GM21737 (cell line): ENCODE results near the gene NCBP3.

Experiments used
- ATAC-seq: cut with Tn5 transposase; IDR thresholded peaks from one replicate; pipeline ENCODE4 v1.9.1; 2021; ENCODE audit warnings: mild to moderate bottlenecking, moderate library complexity; ENCODE audit not compliant: unreplicated experiment

NCBP3 gene

GRCh38 chr17:3845621-3846436 lies at the start of gene NCBP3:
Gene NCBP3 (minus strand): TSS chr17:3846246. CDS start chr17:3846223, 23 bp downstream.
- ATAC-seq, result peak; percentile 90

- ATAC-seq, result no peak
Measured at GRCh38 chr17:3895354-3895753, 49.3 kb upstream of the NCBP3 start.

- ATAC-seq, result no peak
Measured at GRCh38 chr17:3894911-3895343, 48.9 kb upstream of the NCBP3 start.

- ATAC-seq, result no peak
Measured at GRCh38 chr17:3894188-3894587, 48.1 kb upstream of the NCBP3 start.

GRCh38 chr17:3893720-3894116 lies 47.7 kb upstream of the NCBP3 start:
- no peak for ATAC-seq

- peak; percentile 80 for ATAC-seq
Measured at GRCh38 chr17:3893003-3893719, 47.1 kb upstream of the NCBP3 start, which contains the start of gene CAMKK1. Gene CAMKK1 (minus strand): TSS chr17:3893053. CDS start chr17:3885687, 7,366 bp downstream.

- ATAC-seq, result peak; percentile 11
Measured at GRCh38 chr17:3892095-3892998, 46.3 kb upstream of the NCBP3 start.

GRCh38 chr17:3891626-3892094 lies 45.6 kb upstream of the NCBP3 start:
- ATAC-seq, result no peak

GRCh38 chr17:3890878-3891219 lies 44.8 kb upstream of the NCBP3 start:
- no peak for ATAC-seq

- no peak for ATAC-seq
Measured at GRCh38 chr17:3890082-3890877, 44.2 kb upstream of the NCBP3 start.

- ATAC-seq, result no peak
Measured at GRCh38 chr17:3889325-3890012, 43.4 kb upstream of the NCBP3 start.

GRCh38 chr17:3888343-3889171 lies 42.5 kb upstream of the NCBP3 start:
- ATAC-seq, result no peak

- ATAC-seq, result no peak
Measured at GRCh38 chr17:3887804-3888203, 41.8 kb upstream of the NCBP3 start.

- ATAC-seq, result no peak
Measured at GRCh38 chr17:3887394-3887793, 41.3 kb upstream of the NCBP3 start.

- ATAC-seq, result no peak
Measured at GRCh38 chr17:3886776-3887175, 40.7 kb upstream of the NCBP3 start.

GRCh38 chr17:3885970-3886369 lies 39.9 kb upstream of the NCBP3 start:
- no peak for ATAC-seq

- ATAC-seq, result no peak
Measured at GRCh38 chr17:3885271-3885670, 39.2 kb upstream of the NCBP3 start.

- ATAC-seq, result no peak
Measured at GRCh38 chr17:3884188-3884587, 38.1 kb upstream of the NCBP3 start.

- no peak for ATAC-seq
Measured at GRCh38 chr17:3882276-3882675, 36.2 kb upstream of the NCBP3 start.
